Stimulated activated CD4-positive, alpha-beta T cell treated with anti-CD3 and anti-CD28 coated beads, Interleukin-1b, Interleukin-23, amount 100 ng/mL, for 4 hours (primary cell): Measurements from ENCODE around the gene OPCML.

Source experiments
- DNase-seq, 2 donors: peaks; one replicate each; pipeline ENCODE4 v3.0.0-alpha.2; 2020; ENCODE audit warnings: low read depth in 2 of 2

Gene OPCML

GRCh38 chr11:132490978-132491377 is 1041.3 kb downstream of the OPCML start:
- DNase-seq, result no peak

GRCh38 chr11:132486060-132486459 is 1046.2 kb downstream of the OPCML start:
- DNase-seq, result no peak

GRCh38 chr11:132475026-132475425 is 1057.3 kb downstream of the OPCML start:
- DNase-seq, result no peak

- DNase-seq, result no peak
These were observed 1059.7 kb downstream of the OPCML start for GRCh38 chr11:132472411-132473172.

GRCh38 chr11:132471466-132471865 is 1060.8 kb downstream of the OPCML start:
- no peak for DNase-seq

- DNase-seq, result no peak
These were observed 1065.3 kb downstream of the OPCML start for GRCh38 chr11:132466983-132467382.

- no peak for DNase-seq
These were observed 1067.4 kb downstream of the OPCML start for GRCh38 chr11:132464939-132465338.

GRCh38 chr11:132464003-132464342 is 1068.3 kb downstream of the OPCML start:
- no peak for DNase-seq

- DNase-seq, result no peak
These were observed 1068.9 kb downstream of the OPCML start for GRCh38 chr11:132463295-132464002.

GRCh38 chr11:132459736-132460135 is 1072.6 kb downstream of the OPCML start:
- no peak for DNase-seq

GRCh38 chr11:132457445-132457844 is 1074.9 kb downstream of the OPCML start:
- no peak for DNase-seq

- DNase-seq, result no peak
These were observed 1075.5 kb downstream of the OPCML start for GRCh38 chr11:132456751-132457328.

- no peak for DNase-seq
These were observed 1077.3 kb downstream of the OPCML start for GRCh38 chr11:132455044-132455443.

- DNase-seq, result no peak
These were observed 1078.9 kb downstream of the OPCML start for GRCh38 chr11:132453406-132453805.

- no peak for DNase-seq
These were observed 1079.7 kb downstream of the OPCML start for GRCh38 chr11:132452616-132453015.

- no peak for DNase-seq
These were observed 1080.2 kb downstream of the OPCML start for GRCh38 chr11:132451942-132452601.

- no peak for DNase-seq
These were observed 1081.7 kb downstream of the OPCML start for GRCh38 chr11:132450631-132451030.

GRCh38 chr11:132448334-132448995 is 1083.8 kb downstream of the OPCML start:
- no peak for DNase-seq

- DNase-seq, result no peak
These were observed 1084.5 kb downstream of the OPCML start for GRCh38 chr11:132447761-132448160.

GRCh38 chr11:132445859-132446291 is 1086.4 kb downstream of the OPCML start:
- DNase-seq, result no peak

GRCh38 chr11:132444911-132445310 is 1087.4 kb downstream of the OPCML start:
- no peak for DNase-seq

- DNase-seq, result no peak
These were observed 1092.5 kb downstream of the OPCML start for GRCh38 chr11:132439711-132440255.
